T-helper 1 cell treated with Interleukin-12 subunit alpha and Interleukin-12 subunit beta and Interleukin-4 antibody, amounts not matched to agents 30 μg/mL and 1 μg/mL, for 36 hours (primary cell): Measurements from ENCODE around the gene PROB1.
"Not testable (repeated sequence)": the region's sequence is repeated elsewhere in the genome, so short reads cannot be mapped to it uniquely, and the experiment has no call there.

Experiments
- H3K27ac Mint-ChIP-seq: one replicate; pipeline ENCODE4 v1.8.0; 2021; ENCODE audit warnings: mild to moderate bottlenecking, mixed read lengths
- H3K27me3 Mint-ChIP-seq: one replicate; pipeline ENCODE4 v1.8.0; 2021; ENCODE audit warnings: low read depth, mixed read lengths
- H3K36me3 Mint-ChIP-seq: one replicate; pipeline ENCODE4 v1.8.0; 2021; ENCODE audit warnings: low read depth, mixed read lengths
- H3K4me1 Mint-ChIP-seq: one replicate; pipeline ENCODE4 v1.8.0; 2021; ENCODE audit warnings: low read depth, mixed read lengths
- H3K4me3 Mint-ChIP-seq: one replicate; pipeline ENCODE4 v1.8.0; 2021; ENCODE audit warnings: mild to moderate bottlenecking, moderate library complexity, mixed read lengths
- H3K9me3 Mint-ChIP-seq: one replicate; pipeline ENCODE4 v1.8.0; 2021; ENCODE audit warnings: mixed read lengths

PROB1 gene

DNA sequence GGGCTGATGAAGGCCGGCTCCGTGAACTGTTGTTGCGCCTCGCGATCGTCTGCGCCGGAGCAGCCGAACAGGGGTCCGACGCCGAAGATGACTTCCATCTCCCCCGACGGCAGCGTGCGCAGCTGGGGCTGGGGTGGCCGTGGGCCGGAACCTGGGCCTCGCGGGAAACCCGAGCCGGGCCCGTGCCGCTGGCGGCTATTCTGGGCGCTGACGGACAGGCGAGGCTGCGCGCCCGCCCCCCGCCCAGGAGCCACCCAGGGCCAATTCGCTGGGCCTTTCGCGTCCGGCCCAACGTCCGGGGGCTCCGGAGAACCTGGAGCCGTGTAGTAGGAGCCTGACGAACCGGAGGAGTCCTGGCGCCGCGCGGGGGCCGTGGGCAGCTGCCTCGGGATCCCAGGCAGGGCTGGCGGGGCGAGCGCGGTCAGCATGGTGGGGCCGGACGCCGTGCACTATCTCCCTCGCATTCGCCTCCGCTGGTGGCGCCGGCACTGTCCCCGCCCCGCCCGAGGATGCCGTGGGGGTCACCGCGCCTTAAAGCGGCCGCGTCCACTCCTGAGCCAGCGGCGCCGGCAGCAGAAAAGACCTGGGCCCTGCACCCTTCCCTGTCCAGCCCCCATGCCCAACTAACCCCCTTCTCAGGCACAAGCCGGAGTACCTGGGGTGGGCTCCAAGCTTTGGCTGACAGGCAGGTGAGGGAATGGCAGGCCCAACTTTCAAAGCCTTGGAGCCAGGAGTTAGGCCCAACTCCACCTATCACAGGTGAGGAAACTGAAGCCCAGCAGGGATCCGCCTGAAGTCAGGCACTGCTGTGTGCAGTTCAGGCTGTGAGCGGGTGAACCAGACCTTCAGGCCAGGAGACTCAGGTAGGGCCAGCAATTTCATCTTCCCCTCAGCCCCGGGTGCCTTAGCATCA is at the start of gene PROB1:
TSS of gene PROB1 (minus strand) at position 451 of the 913 bp plus-strand sequence. CDS start at position 428, 23 bp downstream.
- Mint-ChIP-seq H3K36me3 (peaks cover 14% of the 10 kb centered on the region), H3K9me3 (no peaks in the 10 kb centered on the region), H3K27ac (peak within 1 kb of the TSS; percentile 68), H3K27me3 (no peaks in the 10 kb centered on the region), H3K4me1 (peaks cover 44% of the 10 kb centered on the region), H3K4me3 (peak within 1 kb of the TSS; percentile 94)

DNA sequence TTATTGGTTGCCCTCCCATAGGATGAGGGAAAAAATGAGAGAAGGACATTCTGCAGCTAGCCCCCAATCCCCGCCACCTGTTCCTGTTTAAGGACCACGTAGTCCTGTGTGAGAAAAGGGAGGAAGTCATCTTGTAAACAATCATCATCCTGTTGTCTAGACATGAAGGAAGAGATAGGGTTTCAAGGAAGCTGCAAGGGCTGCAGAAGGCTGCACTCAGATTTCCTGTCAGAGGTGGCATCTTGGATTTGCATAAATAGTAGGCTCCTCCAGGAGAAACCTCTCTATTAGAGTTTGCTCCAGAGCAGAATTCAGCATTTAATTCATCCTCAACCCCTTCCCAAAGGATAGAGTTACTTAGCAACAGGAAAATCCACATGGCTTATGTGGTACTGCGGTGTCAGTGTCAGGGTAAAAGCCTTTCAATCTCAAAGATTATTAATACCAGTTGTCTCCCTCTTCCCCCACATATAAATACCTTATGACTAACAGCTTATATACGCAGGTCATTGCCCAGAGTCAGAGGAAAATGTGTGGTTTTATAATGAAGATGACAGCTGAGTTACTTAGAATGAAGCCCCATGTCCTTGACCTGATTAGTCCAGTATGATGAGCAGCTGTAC is 49.0 kb upstream of the PROB1 start:
- Mint-ChIP-seq H3K27ac (peak overlapping the region; percentile 86), H3K27me3 (no peaks in the 10 kb centered on the region), H3K36me3 (peaks cover 16% of the 10 kb centered on the region), H3K9me3 (peaks cover 12% of the 10 kb centered on the region), H3K4me3 (peak overlapping the region; percentile 58), H3K4me1 (peaks cover 79% of the 10 kb centered on the region)

- H3K9me3 Mint-ChIP-seq, H3K27ac Mint-ChIP-seq, H3K27me3 Mint-ChIP-seq, H3K4me3 Mint-ChIP-seq, H3K36me3 Mint-ChIP-seq: not testable (repeated sequence)
- peaks cover 66% of the 10 kb centered on the region for H3K4me1 Mint-ChIP-seq
Measured at GRCh38 chr5:139440416-139440815, 45.5 kb upstream of the PROB1 start.

DNA sequence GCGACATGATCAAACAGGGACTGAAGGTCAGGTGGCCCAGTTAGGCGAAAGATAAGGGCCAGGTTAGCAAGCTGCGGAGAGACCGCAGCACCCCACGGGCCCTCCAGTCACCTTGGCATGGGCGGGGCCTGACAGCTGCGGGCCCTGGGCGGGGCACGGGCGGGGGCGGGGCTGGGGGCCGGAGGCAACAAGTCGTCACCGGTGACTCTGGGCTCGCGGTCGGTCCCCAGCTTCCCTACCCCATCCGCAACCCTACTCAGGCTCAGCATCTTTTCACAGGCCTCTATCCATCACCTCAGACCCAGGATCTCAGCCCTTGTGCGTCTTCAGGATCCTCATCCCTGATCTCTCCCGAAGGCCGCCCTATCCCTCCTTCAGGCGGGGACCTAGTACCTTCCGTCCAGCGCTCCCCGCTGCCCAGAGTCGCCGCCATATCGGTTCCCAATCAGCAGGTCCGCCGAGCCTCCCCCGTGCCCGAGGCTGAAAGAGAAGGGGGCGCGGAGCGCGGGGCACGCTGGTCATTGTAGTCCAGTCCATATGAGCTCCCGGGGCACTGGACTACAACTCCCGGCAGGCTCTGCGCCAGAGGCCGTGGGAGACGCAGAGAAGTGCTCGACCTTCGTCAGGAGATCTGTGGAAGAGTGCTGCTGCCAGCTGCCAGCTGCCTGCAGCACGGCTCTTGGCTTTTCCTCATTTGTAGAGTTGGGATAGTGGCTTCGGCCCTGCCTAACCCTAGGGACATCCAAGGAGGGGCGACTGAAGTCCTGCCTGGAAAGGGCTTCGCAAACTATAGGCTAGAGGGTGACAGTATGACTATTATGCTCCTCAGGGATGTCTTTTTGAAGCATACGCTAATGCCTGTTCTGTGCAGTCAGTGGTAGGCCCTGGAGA is 44.4 kb upstream of the PROB1 start, which contains the start of gene DNAJC18:
TSS of gene DNAJC18 (minus strand) at position 513 of the 891 bp plus-strand sequence. CDS start at position 433, 80 bp downstream.
- Mint-ChIP-seq H3K27ac (peak within 1 kb of the TSS; percentile 100), H3K4me3 (peak within 1 kb of the TSS; percentile 97), H3K9me3 (no peaks in the 10 kb centered on the region), H3K4me1 (peaks cover 61% of the 10 kb centered on the region), H3K36me3 (peaks cover 12% of the 10 kb centered on the region), H3K27me3 (no peaks in the 10 kb centered on the region)

DNA sequence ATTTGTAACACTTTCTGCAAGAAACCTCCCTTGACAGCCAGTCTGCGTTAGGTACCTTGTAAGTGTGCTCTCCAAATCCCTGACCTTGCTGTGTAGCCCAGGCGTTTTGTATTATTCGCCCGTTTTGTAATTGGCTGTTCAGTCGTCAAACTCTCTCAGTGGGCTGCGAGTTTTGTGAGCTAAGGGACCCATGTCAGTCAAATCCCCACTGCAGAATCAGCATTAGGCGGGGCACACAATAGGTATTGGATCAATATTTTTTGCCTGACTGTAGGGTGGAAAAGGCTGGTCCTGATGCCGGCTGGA is 43.8 kb upstream of the PROB1 start:
- Mint-ChIP-seq H3K4me3 (peak overlapping the region; percentile 97), H3K27ac (peak overlapping the region; percentile 100), H3K4me1 (peaks cover 55% of the 10 kb centered on the region)

GRCh38 chr5:139435676-139436075 is 40.8 kb upstream of the PROB1 start:
- Mint-ChIP-seq H3K27ac (no peak overlapping the region), H3K27me3 (no peaks in the 10 kb centered on the region), H3K9me3 (no peaks in the 10 kb centered on the region), H3K4me1 (peaks cover 33% of the 10 kb centered on the region), H3K36me3 (peaks cover 17% of the 10 kb centered on the region), H3K4me3 (no peak overlapping the region)

More for the DNA sequence above, 43.8 kb upstream of the PROB1 start:
- H3K9me3 Mint-ChIP-seq = no peaks in the 10 kb centered on the region
- peaks cover 12% of the 10 kb centered on the region for H3K36me3 Mint-ChIP-seq
- H3K27me3 Mint-ChIP-seq = no peaks in the 10 kb centered on the region

DNA sequence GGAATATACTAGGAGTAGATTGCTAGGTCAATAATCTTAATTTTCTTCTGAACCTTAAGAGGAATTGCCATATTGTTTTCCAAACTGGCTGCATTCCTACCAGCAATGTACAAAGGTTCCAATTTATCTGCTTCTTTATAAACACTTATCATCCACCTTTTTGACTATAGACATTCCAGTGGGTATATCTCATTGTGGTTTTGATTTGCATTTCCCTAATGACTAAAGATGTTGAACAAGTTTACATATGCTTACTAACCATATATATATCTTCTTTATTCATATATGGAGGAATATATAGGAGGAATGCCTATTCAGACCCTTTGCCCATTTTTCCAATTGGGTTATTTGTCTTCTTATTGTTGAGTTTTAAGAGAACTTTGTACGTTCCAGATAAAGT is 36.8 kb upstream of the PROB1 start:
- H3K9me3 Mint-ChIP-seq = no peaks in the 10 kb centered on the region
- peaks cover 23% of the 10 kb centered on the region for H3K36me3 Mint-ChIP-seq
- no peak overlapping the region for H3K27ac Mint-ChIP-seq
- peaks cover 11% of the 10 kb centered on the region for H3K4me1 Mint-ChIP-seq
- H3K4me3 Mint-ChIP-seq = no peak overlapping the region
- H3K27me3 Mint-ChIP-seq = no peaks in the 10 kb centered on the region

GRCh38 chr5:139430015-139430414 is 35.1 kb upstream of the PROB1 start:
- no peak overlapping the region for H3K27ac Mint-ChIP-seq
- peaks cover 9% of the 10 kb centered on the region for H3K4me1 Mint-ChIP-seq
- peaks cover 25% of the 10 kb centered on the region for H3K36me3 Mint-ChIP-seq
- no peaks in the 10 kb centered on the region for H3K27me3 Mint-ChIP-seq
- H3K4me3 Mint-ChIP-seq = no peak overlapping the region
- H3K9me3 Mint-ChIP-seq = no peaks in the 10 kb centered on the region

- H3K4me1 Mint-ChIP-seq = peaks cover 23% of the 10 kb centered on the region
- H3K36me3 Mint-ChIP-seq = peaks cover 32% of the 10 kb centered on the region
- H3K27me3 Mint-ChIP-seq = no peaks in the 10 kb centered on the region
- H3K27ac Mint-ChIP-seq = no peak overlapping the region
- H3K9me3 Mint-ChIP-seq = no peaks in the 10 kb centered on the region
- H3K4me3 Mint-ChIP-seq = no peak overlapping the region
Measured at GRCh38 chr5:139426203-139426885, 31.4 kb upstream of the PROB1 start.

GRCh38 chr5:139425497-139425896 is 30.6 kb upstream of the PROB1 start:
- Mint-ChIP-seq H3K9me3 (no peaks in the 10 kb centered on the region), H3K4me1 (peaks cover 23% of the 10 kb centered on the region), H3K4me3 (no peak overlapping the region), H3K27me3 (no peaks in the 10 kb centered on the region), H3K27ac (no peak overlapping the region), H3K36me3 (peaks cover 31% of the 10 kb centered on the region)

- Mint-ChIP-seq H3K36me3 (peaks cover 31% of the 10 kb centered on the region), H3K27me3 (no peaks in the 10 kb centered on the region), H3K4me3 (no peak overlapping the region), H3K9me3 (no peaks in the 10 kb centered on the region), H3K4me1 (peaks cover 25% of the 10 kb centered on the region), H3K27ac (peak overlapping the region; percentile 62)
Measured at GRCh38 chr5:139422307-139422893, 27.5 kb upstream of the PROB1 start.

DNA sequence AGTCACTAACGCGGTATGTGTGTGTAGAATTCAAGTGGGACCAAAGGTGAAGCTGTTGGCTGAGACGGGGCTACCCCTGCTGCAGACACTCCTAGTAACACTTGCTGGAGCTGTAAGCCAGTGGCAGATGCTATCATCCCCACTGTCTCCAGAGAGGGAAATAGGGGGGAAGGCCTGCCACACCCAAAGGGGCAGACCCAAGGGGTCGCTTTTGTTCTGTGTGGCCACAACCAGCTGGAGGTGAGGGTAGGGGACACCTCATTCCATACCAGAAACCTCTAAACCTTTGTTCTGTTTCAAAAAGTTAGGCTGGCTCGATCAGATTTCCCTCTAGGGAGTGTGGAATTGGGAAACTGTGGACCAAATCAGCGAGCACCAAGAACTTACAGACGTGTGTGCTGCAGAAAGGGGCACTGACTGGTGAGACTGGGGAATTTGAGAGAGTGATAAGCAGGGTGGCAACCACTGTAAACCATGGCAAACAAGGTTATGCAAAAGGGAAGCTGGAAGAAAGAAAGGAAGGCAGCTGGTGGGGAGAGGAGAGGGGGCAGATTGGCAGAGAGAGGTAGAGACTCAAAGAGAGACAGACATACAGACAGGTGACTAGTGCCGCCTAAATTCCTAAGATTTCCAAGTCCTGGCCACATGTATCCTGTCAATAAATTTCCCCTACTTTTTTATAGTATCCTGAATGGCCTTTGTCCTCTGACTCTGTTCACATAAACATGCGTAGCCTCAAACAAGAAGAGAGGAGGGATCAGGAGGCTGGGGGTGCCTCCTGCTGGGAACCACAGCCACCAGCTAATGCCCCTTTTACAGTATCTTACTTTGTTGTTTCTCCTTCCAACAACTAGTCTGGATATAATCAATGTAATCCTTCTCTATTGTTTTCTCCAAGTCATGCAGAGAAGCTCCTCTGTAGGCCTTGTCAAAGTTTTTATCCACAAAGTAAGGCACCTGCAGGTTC is 24.6 kb upstream of the PROB1 start:
- peak overlapping the region; percentile 32 for H3K27ac Mint-ChIP-seq
- peaks cover 35% of the 10 kb centered on the region for H3K36me3 Mint-ChIP-seq
- H3K4me1 Mint-ChIP-seq = peaks cover 44% of the 10 kb centered on the region
- H3K4me3 Mint-ChIP-seq = no peak overlapping the region
- H3K27me3 Mint-ChIP-seq = no peaks in the 10 kb centered on the region
- H3K9me3 Mint-ChIP-seq = no peaks in the 10 kb centered on the region

- Mint-ChIP-seq H3K9me3 (no peaks in the 10 kb centered on the region), H3K36me3 (peaks cover 33% of the 10 kb centered on the region), H3K4me3 (no peak overlapping the region), H3K27me3 (no peaks in the 10 kb centered on the region), H3K4me1 (peaks cover 46% of the 10 kb centered on the region), H3K27ac (no peak overlapping the region)
Measured at GRCh38 chr5:139418793-139419192, 23.9 kb upstream of the PROB1 start.
